ENCODE results near the gene PDLIM7.

PDLIM7 gene

DNA sequence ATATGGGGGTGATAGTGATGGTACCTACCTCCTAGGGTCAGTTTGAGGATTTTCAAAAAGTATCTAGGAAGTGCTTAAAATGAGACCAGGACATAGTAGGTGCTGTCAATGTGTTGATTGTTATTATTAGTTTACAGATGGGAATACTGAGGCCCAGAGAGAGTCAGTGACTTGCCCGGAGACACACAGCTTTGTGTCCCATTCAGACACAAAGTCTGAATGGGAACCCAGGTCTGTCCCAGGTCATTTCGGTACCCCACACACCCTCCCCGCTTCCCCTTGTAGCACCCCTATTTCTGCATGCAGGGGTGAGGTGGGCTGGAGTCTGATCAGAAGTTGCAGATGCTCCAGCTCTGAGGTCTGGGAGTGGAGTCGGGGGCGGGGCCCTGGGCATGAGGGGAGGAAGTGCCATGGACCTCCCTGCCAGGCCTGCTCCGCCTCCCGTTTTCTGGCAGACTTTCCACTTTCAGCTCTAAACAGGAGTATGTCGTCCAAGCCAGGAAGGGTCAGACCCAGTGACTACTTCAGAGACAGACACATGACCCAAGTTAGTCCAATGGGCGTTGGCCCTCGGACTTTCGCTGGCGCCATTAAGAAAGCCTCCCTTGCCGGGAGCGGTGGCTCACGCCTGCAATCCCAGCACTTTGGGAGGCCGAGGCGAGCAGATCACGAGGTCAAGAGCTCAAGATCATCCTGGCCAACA, 20.7 kb downstream of the PDLIM7 start:
- no peak for TF ChIP-seq EZH2 (IDR thresholded peaks at IDR 0.05; ENCODE audit: borderline replicate concordance, low read length)
- TF ChIP-seq, protein P1, sequence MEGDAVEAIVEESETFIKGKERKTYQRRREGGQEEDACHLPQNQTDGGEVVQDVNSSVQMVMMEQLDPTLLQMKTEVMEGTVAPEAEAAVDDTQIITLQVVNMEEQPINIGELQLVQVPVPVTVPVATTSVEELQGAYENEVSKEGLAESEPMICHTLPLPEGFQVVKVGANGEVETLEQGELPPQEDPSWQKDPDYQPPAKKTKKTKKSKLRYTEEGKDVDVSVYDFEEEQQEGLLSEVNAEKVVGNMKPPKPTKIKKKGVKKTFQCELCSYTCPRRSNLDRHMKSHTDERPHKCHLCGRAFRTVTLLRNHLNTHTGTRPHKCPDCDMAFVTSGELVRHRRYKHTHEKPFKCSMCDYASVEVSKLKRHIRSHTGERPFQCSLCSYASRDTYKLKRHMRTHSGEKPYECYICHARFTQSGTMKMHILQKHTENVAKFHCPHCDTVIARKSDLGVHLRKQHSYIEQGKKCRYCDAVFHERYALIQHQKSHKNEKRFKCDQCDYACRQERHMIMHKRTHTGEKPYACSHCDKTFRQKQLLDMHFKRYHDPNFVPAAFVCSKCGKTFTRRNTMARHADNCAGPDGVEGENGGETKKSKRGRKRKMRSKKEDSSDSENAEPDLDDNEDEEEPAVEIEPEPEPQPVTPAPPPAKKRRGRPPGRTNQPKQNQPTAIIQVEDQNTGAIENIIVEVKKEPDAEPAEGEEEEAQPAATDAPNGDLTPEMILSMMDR (IDR thresholded peaks at IDR 0.05; ENCODE audit: low read length), result no peak
- Histone ChIP-seq H3K9me3 (ENCODE audit: low read length) (no peaks in the 10 kb centered on the region), H3K79me2 (ENCODE audit: insufficient read depth, low read length) (no peaks in the 10 kb centered on the region), H3K4me1 (ENCODE audit: insufficient read depth, low read length, severe bottlenecking) (peaks cover 32% of the 10 kb centered on the region), H2AFZ (ENCODE audit: low read length) (no peak overlapping the region), H3K9me2 (ENCODE audit: low read depth, low read length) (no peaks in the 10 kb centered on the region), H3K4me2 (ENCODE audit: low read length) (no peak overlapping the region), H4K20me1 (ENCODE audit: insufficient read depth, low read length) (no peaks in the 10 kb centered on the region), H3F3A (ENCODE audit: insufficient read depth, low read length) (no peaks in the 10 kb centered on the region), H3K9ac (ENCODE audit: low read length) (no peak overlapping the region), H3K27ac (ENCODE audit: low read depth, low read length, poor library complexity, severe bottlenecking) (no peak overlapping the region), H3K4me3 (ENCODE audit: low read depth, low read length, poor library complexity, severe bottlenecking) (no peak overlapping the region), H3K36me3 (ENCODE audit: insufficient read depth, low read length) (peaks cover 5% of the 10 kb centered on the region; the same call in 1 of the 2 replicates), H3K27me3 (ENCODE audit: insufficient read depth, low read length) (no peaks in the 10 kb centered on the region)

DNA sequence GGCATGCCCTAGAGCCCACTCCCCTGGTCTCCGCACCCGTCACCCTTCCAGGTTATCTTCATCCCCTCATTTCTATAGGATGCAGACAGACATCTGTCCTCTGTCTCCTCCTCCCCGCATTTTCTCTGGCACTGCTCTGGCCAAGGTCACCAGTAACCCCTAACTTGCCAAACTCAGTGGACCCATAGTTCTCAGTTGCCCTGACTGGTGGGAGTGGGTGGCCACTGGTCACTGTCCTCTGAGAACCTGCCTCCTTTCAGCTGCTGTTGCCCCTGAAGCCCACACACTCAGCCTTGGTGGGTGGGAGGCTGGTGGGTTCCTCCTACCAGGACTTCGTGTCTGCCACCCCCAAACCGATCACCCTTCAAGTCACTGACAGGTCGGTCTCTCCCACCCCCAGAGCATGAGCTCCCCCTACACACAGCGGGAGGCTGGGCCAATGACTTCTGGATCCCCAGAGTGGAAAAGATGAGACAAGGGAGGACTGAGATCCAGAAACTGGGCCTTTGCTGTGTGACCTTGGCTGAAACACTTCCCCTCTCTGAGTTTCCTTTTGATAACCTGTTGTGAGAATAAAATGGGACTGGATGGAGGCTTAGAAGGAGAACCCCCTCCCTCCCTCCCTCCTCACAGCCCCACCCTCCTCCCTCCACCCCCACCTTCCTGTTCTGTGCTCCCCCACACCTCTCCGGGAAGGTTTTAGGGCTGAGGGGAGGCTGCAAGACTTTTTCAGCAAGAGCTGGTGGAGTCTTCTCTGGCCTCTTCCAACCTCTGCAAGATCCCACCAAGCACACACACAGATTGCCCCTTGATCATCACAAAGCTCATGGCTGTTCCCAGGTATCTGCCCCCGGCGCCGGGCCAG, 21.6 kb downstream of the PDLIM7 start:
- peak overlapping the region; percentile 17 for H3K27ac ChIP-seq (ENCODE audit: low read depth, low read length, poor library complexity, severe bottlenecking)
- peaks cover 12% of the 10 kb centered on the region; the same call in 1 of the 2 replicates for H3K36me3 ChIP-seq (ENCODE audit: insufficient read depth, low read length)
- no peaks in the 10 kb centered on the region for H4K20me1 ChIP-seq (ENCODE audit: insufficient read depth, low read length)
- H3K9me3 ChIP-seq (ENCODE audit: low read length), result no peaks in the 10 kb centered on the region
- no peak overlapping the region for H3K4me3 ChIP-seq (ENCODE audit: low read depth, low read length, poor library complexity, severe bottlenecking)
- no peaks in the 10 kb centered on the region for H3K27me3 ChIP-seq (ENCODE audit: insufficient read depth, low read length)
- TF ChIP-seq, protein P1 (IDR thresholded peaks at IDR 0.05; ENCODE audit: low read length), result no peak
- no peak for TF ChIP-seq EZH2 (IDR thresholded peaks at IDR 0.05; ENCODE audit: borderline replicate concordance, low read length)
- no peak overlapping the region for H3K9ac ChIP-seq (ENCODE audit: low read length)
- H3K9me2 ChIP-seq (ENCODE audit: low read depth, low read length), result no peaks in the 10 kb centered on the region
- no peak overlapping the region for H2AFZ ChIP-seq (ENCODE audit: low read length)
- H3K79me2 ChIP-seq (ENCODE audit: insufficient read depth, low read length), result no peaks in the 10 kb centered on the region
- peaks cover 37% of the 10 kb centered on the region for H3K4me1 ChIP-seq (ENCODE audit: insufficient read depth, low read length, severe bottlenecking)
- no peaks in the 10 kb centered on the region for H3F3A ChIP-seq (ENCODE audit: insufficient read depth, low read length)
- no peak overlapping the region for H3K4me2 ChIP-seq (ENCODE audit: low read length)

DNA sequence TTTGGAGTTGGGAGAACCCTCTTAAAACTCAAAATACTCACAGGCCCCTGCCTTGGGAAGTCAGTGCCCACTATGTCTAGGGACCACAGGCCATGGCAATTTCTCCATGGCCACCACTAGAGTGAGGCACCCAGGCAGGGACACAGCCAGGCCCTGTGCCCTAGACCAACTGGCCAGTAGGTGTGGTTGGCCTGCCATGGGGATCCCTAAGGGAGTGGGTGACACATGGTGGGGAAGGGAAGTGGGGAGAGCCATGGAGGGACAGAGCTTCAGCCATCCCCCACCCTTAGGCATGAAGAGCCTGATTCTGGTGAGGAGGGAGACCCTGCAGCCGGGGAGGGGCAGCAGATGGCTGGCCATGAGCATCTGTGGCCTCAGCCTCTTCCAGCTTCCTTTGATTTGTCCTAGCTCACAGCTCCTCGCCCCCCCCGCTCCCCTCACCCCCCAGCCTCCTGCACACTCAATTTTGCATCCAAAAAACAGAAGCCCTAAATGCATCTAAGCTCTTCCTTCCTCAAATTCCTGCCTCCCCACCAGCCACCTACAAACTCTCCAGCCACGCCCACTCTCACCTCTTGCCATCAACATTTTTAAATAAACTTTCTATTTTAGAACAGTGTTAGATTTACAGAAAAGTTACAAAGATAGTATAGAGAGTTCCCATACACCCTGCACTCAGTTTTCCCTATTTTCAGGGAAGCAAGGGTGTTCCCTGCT, 22.4 kb downstream of the PDLIM7 start:
- H3F3A ChIP-seq (ENCODE audit: insufficient read depth, low read length), result no peaks in the 10 kb centered on the region
- no peak overlapping the region for H3K4me3 ChIP-seq (ENCODE audit: low read depth, low read length, poor library complexity, severe bottlenecking)
- H3K27ac ChIP-seq (ENCODE audit: low read depth, low read length, poor library complexity, severe bottlenecking), result no peak overlapping the region

More for the DNA sequence above, 22.4 kb downstream of the PDLIM7 start:
- Histone ChIP-seq H3K79me2 (ENCODE audit: insufficient read depth, low read length) (no peaks in the 10 kb centered on the region), H4K20me1 (ENCODE audit: insufficient read depth, low read length) (no peaks in the 10 kb centered on the region), H3K27me3 (ENCODE audit: insufficient read depth, low read length) (no peaks in the 10 kb centered on the region), H3K4me1 (ENCODE audit: insufficient read depth, low read length, severe bottlenecking) (peaks cover 42% of the 10 kb centered on the region), H3K4me2 (ENCODE audit: low read length) (no peak overlapping the region), H3K9me3 (ENCODE audit: low read length) (no peaks in the 10 kb centered on the region), H3K36me3 (ENCODE audit: insufficient read depth, low read length) (peaks cover 15% of the 10 kb centered on the region; the same call in 1 of the 2 replicates), H2AFZ (ENCODE audit: low read length) (no peak overlapping the region), H3K9me2 (ENCODE audit: low read depth, low read length) (no peaks in the 10 kb centered on the region), H3K9ac (ENCODE audit: low read length) (no peak overlapping the region)
- TF ChIP-seq, protein P1 (IDR thresholded peaks at IDR 0.05; ENCODE audit: low read length), result no peak
- TF ChIP-seq EZH2 (IDR thresholded peaks at IDR 0.05; ENCODE audit: borderline replicate concordance, low read length), result no peak

All from OCI-LY1 (cell line).